ENCODE measurements around the gene DKK2.

DKK2 gene

GRCh38 chr4:106898621-106899230 is 137.4 kb downstream of the DKK2 start:
- Mint-ChIP-seq H3K9me3 (peaks cover 6% of the 10 kb centered on the region), H3K4me1 (no peaks in the 10 kb centered on the region)

GRCh38 chr4:106893903-106894302 is 142.2 kb downstream of the DKK2 start:
- Mint-ChIP-seq H3K36me3 (ENCODE audit: low read depth) (no peaks in the 10 kb centered on the region), H3K4me1 (no peaks in the 10 kb centered on the region), H3K27me3 (ENCODE audit: low read depth) (no peaks in the 10 kb centered on the region), H3K4me3 (no peak overlapping the region), H3K9me3 (peaks cover 6% of the 10 kb centered on the region), H3K27ac (no peak overlapping the region)
- TF ChIP-seq, protein P1, sequence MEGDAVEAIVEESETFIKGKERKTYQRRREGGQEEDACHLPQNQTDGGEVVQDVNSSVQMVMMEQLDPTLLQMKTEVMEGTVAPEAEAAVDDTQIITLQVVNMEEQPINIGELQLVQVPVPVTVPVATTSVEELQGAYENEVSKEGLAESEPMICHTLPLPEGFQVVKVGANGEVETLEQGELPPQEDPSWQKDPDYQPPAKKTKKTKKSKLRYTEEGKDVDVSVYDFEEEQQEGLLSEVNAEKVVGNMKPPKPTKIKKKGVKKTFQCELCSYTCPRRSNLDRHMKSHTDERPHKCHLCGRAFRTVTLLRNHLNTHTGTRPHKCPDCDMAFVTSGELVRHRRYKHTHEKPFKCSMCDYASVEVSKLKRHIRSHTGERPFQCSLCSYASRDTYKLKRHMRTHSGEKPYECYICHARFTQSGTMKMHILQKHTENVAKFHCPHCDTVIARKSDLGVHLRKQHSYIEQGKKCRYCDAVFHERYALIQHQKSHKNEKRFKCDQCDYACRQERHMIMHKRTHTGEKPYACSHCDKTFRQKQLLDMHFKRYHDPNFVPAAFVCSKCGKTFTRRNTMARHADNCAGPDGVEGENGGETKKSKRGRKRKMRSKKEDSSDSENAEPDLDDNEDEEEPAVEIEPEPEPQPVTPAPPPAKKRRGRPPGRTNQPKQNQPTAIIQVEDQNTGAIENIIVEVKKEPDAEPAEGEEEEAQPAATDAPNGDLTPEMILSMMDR (IDR thresholded peaks at IDR 0.05; ENCODE audit: unreplicated experiment in 3 of 3) = no peak

More at GRCh38 chr4:106898621-106899230, 137.4 kb downstream of the DKK2 start:
- Mint-ChIP-seq H3K36me3 (ENCODE audit: low read depth) (no peaks in the 10 kb centered on the region), H3K4me3 (no peak overlapping the region), H3K27ac (no peak overlapping the region), H3K27me3 (ENCODE audit: low read depth) (no peaks in the 10 kb centered on the region)
- TF ChIP-seq, protein P1 (IDR thresholded peaks at IDR 0.05; ENCODE audit: unreplicated experiment in 3 of 3) = peak; percentile 61 to 70 (median 62)

DNA sequence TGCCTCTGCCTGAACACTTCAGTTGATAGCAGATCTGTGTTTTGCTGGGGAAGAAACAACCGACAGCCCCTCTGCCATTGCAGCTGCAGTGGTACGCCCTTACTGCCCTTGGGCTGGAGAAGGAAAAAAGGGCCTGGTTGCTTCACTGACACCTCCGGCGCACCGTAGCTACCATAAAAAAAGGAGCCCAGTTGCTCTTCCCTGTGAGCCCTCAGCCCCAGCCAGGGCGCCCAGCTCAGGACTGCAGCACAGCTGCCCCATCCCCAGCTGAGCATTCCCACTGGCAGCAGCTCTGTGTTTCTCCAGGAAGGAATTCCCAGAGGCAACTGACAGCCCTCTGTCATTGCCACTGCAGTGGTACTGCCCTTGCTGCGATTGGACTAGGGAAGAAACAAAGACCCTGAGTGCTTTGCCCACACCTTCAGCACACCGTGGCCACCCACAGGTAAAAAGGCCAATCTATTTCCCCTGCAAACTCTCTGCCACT is 142.7 kb downstream of the DKK2 start:
- TF ChIP-seq, protein P1 (IDR thresholded peaks at IDR 0.05; ENCODE audit: unreplicated experiment in 3 of 3) = no peak
- Mint-ChIP-seq H3K4me3 (no peak overlapping the region), H3K27ac (no peak overlapping the region)

DNA sequence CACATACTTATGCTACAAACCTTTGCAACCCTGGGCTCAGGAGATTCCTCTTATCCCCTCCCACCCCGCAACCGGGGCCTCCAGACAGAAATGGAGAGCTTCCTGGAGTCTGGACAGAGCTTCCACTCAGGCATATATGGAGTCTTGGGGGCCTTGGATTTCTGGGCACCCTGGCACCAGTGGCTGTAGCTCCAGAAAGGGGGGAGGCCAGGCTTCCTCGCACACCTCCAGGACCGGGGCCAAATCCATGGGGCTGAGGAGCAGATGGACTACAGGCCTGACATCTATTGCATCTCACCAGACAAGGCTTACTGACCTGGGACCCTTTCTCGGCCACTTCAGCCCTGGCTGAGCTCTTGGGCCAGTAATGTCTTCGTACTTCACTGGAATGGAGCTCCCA is 143.3 kb downstream of the DKK2 start:
- Mint-ChIP-seq H3K36me3 (ENCODE audit: low read depth) (no peaks in the 10 kb centered on the region), H3K27me3 (ENCODE audit: low read depth) (no peaks in the 10 kb centered on the region), H3K4me3 (no peak overlapping the region), H3K9me3 (peaks cover 6% of the 10 kb centered on the region), H3K4me1 (no peaks in the 10 kb centered on the region), H3K27ac (no peak overlapping the region)
- TF ChIP-seq, protein P1 (IDR thresholded peaks at IDR 0.05; ENCODE audit: unreplicated experiment in 3 of 3) = no peak

More for the DNA sequence above, 142.7 kb downstream of the DKK2 start:
- no peaks in the 10 kb centered on the region for H3K27me3 Mint-ChIP-seq (ENCODE audit: low read depth)
- H3K9me3 Mint-ChIP-seq = peaks cover 6% of the 10 kb centered on the region
- no peaks in the 10 kb centered on the region for H3K4me1 Mint-ChIP-seq
- H3K36me3 Mint-ChIP-seq (ENCODE audit: low read depth) = no peaks in the 10 kb centered on the region

- Mint-ChIP-seq H3K4me3 (no peak overlapping the region), H3K36me3 (ENCODE audit: low read depth) (no peaks in the 10 kb centered on the region), H3K9me3 (peaks cover 18% of the 10 kb centered on the region), H3K4me1 (no peaks in the 10 kb centered on the region), H3K27ac (no peak overlapping the region), H3K27me3 (ENCODE audit: low read depth) (no peaks in the 10 kb centered on the region)
- TF ChIP-seq, protein P1 (IDR thresholded peaks at IDR 0.05; ENCODE audit: unreplicated experiment in 3 of 3) = no peak
These were observed 160.8 kb downstream of the DKK2 start for GRCh38 chr4:106875340-106875739.

Data from nephron (organoid).